ENCODE measurements around the gene ZNF318.

GRCh38 chr6:43304361-43304760 lies 65.1 kb downstream of the ZNF318 start:
- TF ChIP-seq RUNX3 (IDR thresholded peaks at IDR 0.05; ENCODE audit: low read length) = no peak
- TF ChIP-seq ESRRA (IDR thresholded peaks at IDR 0.05; ENCODE audit: low read length) = no peak
- no peak for TF ChIP-seq SPI1 (IDR thresholded peaks at IDR 0.05; ENCODE audit: borderline replicate concordance, insufficient read depth, low read depth, low read length)
- TF ChIP-seq KDM1A (IDR thresholded peaks at IDR 0.05; ENCODE audit: borderline replicate concordance) = no peak
- TF ChIP-seq, protein P1, sequence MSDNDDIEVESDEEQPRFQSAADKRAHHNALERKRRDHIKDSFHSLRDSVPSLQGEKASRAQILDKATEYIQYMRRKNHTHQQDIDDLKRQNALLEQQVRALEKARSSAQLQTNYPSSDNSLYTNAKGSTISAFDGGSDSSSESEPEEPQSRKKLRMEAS (IDR thresholded peaks at IDR 0.05; ENCODE audit: low read depth, low read length) = no peak
- TF ChIP-seq CTCF (IDR thresholded peaks at IDR 0.05 in 2 of 3, conservative IDR thresholded peaks at IDR 0.05 in 1 of 3; ENCODE audit: control insufficient read depth in 2 of 3, extremely low read depth in 1 of 3, insufficient read depth in 1 of 3, low read depth in 3 of 3, low read length in 3 of 3) = no peak
- TF ChIP-seq POLR2A (IDR thresholded peaks at IDR 0.05; ENCODE audit: low read depth, low read length) = no peak
- no peak for TF ChIP-seq USF2 (IDR thresholded peaks at IDR 0.05; ENCODE audit: borderline replicate concordance, low read depth, low read length)
- TF ChIP-seq ZSCAN29 (IDR thresholded peaks at IDR 0.05) = no peak
- TF ChIP-seq ATF3 (IDR thresholded peaks at IDR 0.05; ENCODE audit: borderline replicate concordance, extremely low read depth, low read depth, low read length) = no peak
- no peak for TF ChIP-seq NR2C2 (IDR thresholded peaks at IDR 0.05; ENCODE audit: borderline replicate concordance, control insufficient read depth, insufficient read length, low read depth)
